KMS-11 (cell line): ENCODE data around the gene TAF4.

ENCODE experiments used
- H2AFZ ChIP-seq: fragments of 200-600 bp; sonication (generic); 2 replicates; pipeline ENCODE4 v1.6.1; 2016; ENCODE audit warnings: antibody characterized with exemption, mixed run types, low read depth
- H3K27ac ChIP-seq: fragments of 200-600 bp; sonication (generic); 2 replicates; pipeline ENCODE4 v1.6.1; 2016; ENCODE audit warnings: mild to moderate bottlenecking, mixed run types
- H3K27me3 ChIP-seq: fragments of 200-600 bp; sonication (generic); 2 replicates; pipeline ENCODE4 v1.6.1; 2017; ENCODE audit warnings: mild to moderate bottlenecking, low read depth, mixed run types, moderate library complexity; ENCODE audit not compliant: insufficient read depth
- H3K36me3 ChIP-seq: fragments of 200-600 bp; sonication (generic); 2 replicates; pipeline ENCODE4 v1.6.1; 2017; ENCODE audit warnings: mild to moderate bottlenecking, mixed run types; ENCODE audit not compliant: insufficient read depth
- H3K4me1 ChIP-seq: fragments of 200-600 bp; sonication (generic); 2 replicates; pipeline ENCODE4 v1.6.1; 2016; ENCODE audit warnings: mild to moderate bottlenecking, low read depth, mixed run types; ENCODE audit not compliant: poor library complexity, severe bottlenecking
- H3K4me2 ChIP-seq: fragments of 200-600 bp; sonication (generic); 2 replicates; pipeline ENCODE4 v1.7.0; 2016; ENCODE audit warnings: mild to moderate bottlenecking, mixed run types
- H3K4me3 ChIP-seq: fragments of 200-600 bp; sonication (generic); IDR thresholded peaks from 2 replicates; pipeline ENCODE4 v1.6.1; 2017; ENCODE audit warnings: low read depth, low read length, mixed read lengths; ENCODE audit not compliant: insufficient read depth
- H3K79me2 ChIP-seq: fragments of 200-600 bp; sonication (generic); 2 replicates; pipeline ENCODE4 v1.6.1; 2016; ENCODE audit warnings: low read depth, mixed run types; ENCODE audit not compliant: insufficient read depth
- H3K9ac ChIP-seq: fragments of 200-600 bp; sonication (generic); 2 replicates; pipeline ENCODE4 v1.6.1; 2016; ENCODE audit warnings: mild to moderate bottlenecking, mixed run types
- H4K20me1 ChIP-seq: fragments of 200-600 bp; sonication (generic); 2 replicates; pipeline ENCODE4 v1.6.1; 2016; ENCODE audit warnings: mild to moderate bottlenecking, mixed run types; ENCODE audit not compliant: insufficient read depth
- TF ChIP-seq, protein P1 (sequence below): fragments of 200-600 bp; sonication (generic); conservative IDR thresholded peaks from 2 replicates; pipeline ENCODE4 v1.6.1; 2017; ENCODE audit warnings: low read depth, mild to moderate bottlenecking, antibody characterized with exemption, low read length, moderate library complexity, mixed read lengths

TAF4 gene

DNA sequence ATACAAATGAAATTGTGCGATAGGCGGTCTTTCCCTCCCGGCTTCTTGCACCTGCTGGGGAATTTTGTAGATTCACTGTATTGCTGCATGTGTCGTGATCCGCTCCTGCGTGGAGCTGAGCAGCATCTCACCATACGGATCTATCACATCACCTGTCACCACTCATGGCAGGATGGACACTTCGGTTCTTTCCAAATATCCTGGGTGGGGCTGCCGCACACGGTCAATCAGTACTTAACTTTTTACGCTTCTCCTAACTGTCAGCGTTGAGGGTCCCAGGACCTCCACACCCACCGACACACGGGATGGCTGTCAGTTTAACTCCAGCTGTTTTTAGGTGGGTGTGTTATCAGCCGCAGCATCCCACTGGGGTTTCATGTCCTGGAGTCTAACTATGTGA, 19.2 kb downstream of the TAF4 start:
- no peaks in the 10 kb centered on the region; the same call in 1 of the 2 replicates for H4K20me1 ChIP-seq
- H3K36me3 ChIP-seq: no peaks in the 10 kb centered on the region
- no peaks in the 10 kb centered on the region for H3K27me3 ChIP-seq
- H3K4me2 ChIP-seq: no peak overlapping the region
- H3K27ac ChIP-seq: no peak overlapping the region
- peaks cover 92% of the 10 kb centered on the region; the same call in 1 of the 2 replicates for H3K79me2 ChIP-seq
- TF ChIP-seq, protein P1, sequence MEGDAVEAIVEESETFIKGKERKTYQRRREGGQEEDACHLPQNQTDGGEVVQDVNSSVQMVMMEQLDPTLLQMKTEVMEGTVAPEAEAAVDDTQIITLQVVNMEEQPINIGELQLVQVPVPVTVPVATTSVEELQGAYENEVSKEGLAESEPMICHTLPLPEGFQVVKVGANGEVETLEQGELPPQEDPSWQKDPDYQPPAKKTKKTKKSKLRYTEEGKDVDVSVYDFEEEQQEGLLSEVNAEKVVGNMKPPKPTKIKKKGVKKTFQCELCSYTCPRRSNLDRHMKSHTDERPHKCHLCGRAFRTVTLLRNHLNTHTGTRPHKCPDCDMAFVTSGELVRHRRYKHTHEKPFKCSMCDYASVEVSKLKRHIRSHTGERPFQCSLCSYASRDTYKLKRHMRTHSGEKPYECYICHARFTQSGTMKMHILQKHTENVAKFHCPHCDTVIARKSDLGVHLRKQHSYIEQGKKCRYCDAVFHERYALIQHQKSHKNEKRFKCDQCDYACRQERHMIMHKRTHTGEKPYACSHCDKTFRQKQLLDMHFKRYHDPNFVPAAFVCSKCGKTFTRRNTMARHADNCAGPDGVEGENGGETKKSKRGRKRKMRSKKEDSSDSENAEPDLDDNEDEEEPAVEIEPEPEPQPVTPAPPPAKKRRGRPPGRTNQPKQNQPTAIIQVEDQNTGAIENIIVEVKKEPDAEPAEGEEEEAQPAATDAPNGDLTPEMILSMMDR: no peak
- no peaks in the 10 kb centered on the region for H3K4me1 ChIP-seq
- H3K9ac ChIP-seq: no peak overlapping the region
- no peak overlapping the region for H2AFZ ChIP-seq
- H3K4me3 ChIP-seq: no peak overlapping the region

DNA sequence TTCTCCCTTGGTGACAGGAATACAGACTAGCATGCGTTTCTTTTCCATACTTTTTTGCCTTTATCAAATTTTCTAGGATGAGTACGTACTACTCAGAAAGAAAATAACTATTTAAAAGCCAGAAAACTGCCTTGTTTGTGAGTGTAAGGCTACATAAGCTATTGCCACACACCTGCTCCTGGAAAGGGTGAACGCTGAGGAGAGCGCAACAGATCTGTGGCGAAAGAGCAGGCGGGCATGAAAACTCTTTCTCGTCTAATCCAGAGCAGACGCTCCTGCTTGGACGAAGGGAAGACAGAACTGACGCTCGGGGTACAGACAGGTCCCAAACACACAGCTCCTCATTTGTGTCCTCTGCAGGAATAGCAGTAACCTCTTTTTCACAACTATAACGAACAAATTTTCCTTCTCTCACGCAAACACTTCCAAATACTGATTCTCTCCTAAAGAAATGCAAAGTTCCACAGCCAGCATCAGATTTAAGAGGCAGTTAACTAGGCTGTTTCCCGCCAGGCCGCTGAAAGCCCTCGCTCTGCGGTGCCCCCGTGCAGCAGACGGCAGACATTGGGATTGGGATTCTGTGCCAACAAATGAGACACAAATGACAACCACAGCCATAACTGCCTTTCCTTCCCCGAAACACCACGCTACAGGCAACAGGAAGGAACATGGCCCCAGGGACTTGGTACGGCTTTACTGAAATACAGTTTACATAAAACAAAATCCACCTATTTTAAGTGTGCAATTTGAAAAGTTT, 20.0 kb downstream of the TAF4 start:
- no peak overlapping the region for H3K4me2 ChIP-seq
- H3K27ac ChIP-seq: no peak overlapping the region
- H3K4me3 ChIP-seq: no peak overlapping the region
- H3K27me3 ChIP-seq: no peaks in the 10 kb centered on the region
- peaks cover under 1% of the 10 kb centered on the region; the same call in 1 of the 2 replicates for H4K20me1 ChIP-seq
- H3K36me3 ChIP-seq: no peaks in the 10 kb centered on the region
- no peak overlapping the region for H2AFZ ChIP-seq
- H3K79me2 ChIP-seq: peaks cover 92% of the 10 kb centered on the region; the same call in 1 of the 2 replicates
- no peaks in the 10 kb centered on the region for H3K4me1 ChIP-seq
- TF ChIP-seq, protein P1: no peak
- H3K9ac ChIP-seq: no peak overlapping the region

DNA sequence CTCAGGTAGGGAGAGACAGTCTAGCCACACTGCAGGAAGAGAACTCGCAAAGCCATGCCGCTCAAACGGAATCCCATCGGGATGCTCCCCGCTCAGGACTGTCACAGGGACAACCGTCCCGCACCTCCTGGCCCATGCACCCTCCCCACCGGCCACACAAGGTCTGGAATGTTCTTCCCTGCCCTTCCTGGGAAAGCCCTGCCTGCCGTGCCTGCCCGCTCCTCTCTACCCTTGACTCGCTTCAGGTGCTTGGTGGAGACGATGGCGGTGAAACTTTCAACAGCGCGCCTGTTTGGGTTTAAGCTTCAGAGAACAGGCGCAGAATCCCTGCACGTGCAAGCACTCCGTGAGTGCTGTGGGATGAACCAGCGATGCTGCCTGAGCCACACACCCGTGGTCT, 20.6 kb downstream of the TAF4 start:
- Histone ChIP-seq H2AFZ (no peak overlapping the region), H4K20me1 (peaks cover 6% of the 10 kb centered on the region; the same call in 1 of the 2 replicates), H3K27me3 (no peaks in the 10 kb centered on the region), H3K4me1 (no peaks in the 10 kb centered on the region), H3K36me3 (no peaks in the 10 kb centered on the region), H3K27ac (no peak overlapping the region), H3K9ac (no peak overlapping the region), H3K4me2 (no peak overlapping the region), H3K4me3 (no peak overlapping the region), H3K79me2 (peaks cover 92% of the 10 kb centered on the region)
- TF ChIP-seq, protein P1: no peak

DNA sequence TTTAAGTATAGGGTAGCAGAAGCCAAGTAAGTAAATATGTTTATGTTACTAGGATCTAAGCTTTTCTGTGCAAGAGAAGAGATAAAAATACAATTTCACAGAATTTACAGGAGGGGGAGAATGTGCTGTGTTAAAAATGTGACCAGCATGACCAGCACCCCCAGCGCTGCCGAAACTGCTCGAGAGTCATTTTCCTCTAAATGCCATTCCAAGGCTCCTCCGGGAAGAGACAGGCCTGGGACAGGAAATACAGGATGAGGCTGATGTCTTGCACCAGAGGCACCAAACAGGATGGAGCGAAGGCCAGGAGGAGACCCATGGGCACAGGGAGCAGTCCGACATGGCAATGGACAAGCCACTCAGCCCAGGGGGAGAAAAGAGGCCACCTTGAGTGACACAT, 21.1 kb downstream of the TAF4 start:
- no peaks in the 10 kb centered on the region for H3K27me3 ChIP-seq
- H3K36me3 ChIP-seq: no peaks in the 10 kb centered on the region
- H3K4me1 ChIP-seq: no peaks in the 10 kb centered on the region
- no peak overlapping the region for H2AFZ ChIP-seq
- peaks cover 92% of the 10 kb centered on the region for H3K79me2 ChIP-seq
- no peak overlapping the region for H3K27ac ChIP-seq
- TF ChIP-seq, protein P1: no peak
- H4K20me1 ChIP-seq: peaks cover 6% of the 10 kb centered on the region; the same call in 1 of the 2 replicates
- no peak overlapping the region for H3K9ac ChIP-seq
- no peak overlapping the region for H3K4me3 ChIP-seq
- no peak overlapping the region for H3K4me2 ChIP-seq
